HuH-7.5 (cell line): ENCODE measurements around the gene NOXRED1.

ENCODE experiments used
- DNase-seq: peaks from one replicate; pipeline ENCODE4 v3.0.0; 2011; ENCODE audit warnings: low spot score

The NOXRED1 gene

GRCh38 chr14:77344377-77344996 lies 78.8 kb downstream of the NOXRED1 start:
- no peak for DNase-seq
